ENCODE data around the gene SPARC.

Gene SPARC

GRCh38 chr5:151646334-151646733 is 40.4 kb downstream of the SPARC start:
- Histone ChIP-seq H3K4me3 (replicated peaks; ENCODE audit: insufficient read depth, low read length) (no peak overlapping the region), H3K27me3 (ENCODE audit: insufficient read depth, poor library complexity, severe bottlenecking) (peaks cover 4% of the 10 kb centered on the region), H3K27ac (replicated peaks) (no peak overlapping the region)
- no peak for DNase-seq (ENCODE audit: low read depth in 1 of 2, low spot score in 1 of 2)
- TF ChIP-seq GABPA (IDR thresholded peaks at IDR 0.05; ENCODE audit: low read depth): no peak
- TF ChIP-seq REST (IDR thresholded peaks at IDR 0.05; ENCODE audit: insufficient replicate concordance, low read depth): no peak
- no peak for TF ChIP-seq CTCF (IDR thresholded peaks at IDR 0.05; ENCODE audit: insufficient read depth, low read length)
- no peak for TF ChIP-seq SPI1 (IDR thresholded peaks at IDR 0.05; ENCODE audit: borderline replicate concordance, low read depth)
- TF ChIP-seq POLR2AphosphoS5 (IDR thresholded peaks at IDR 0.05; ENCODE audit: low read depth): no peak

- H3K27ac ChIP-seq (replicated peaks): no peak overlapping the region
- H3K4me3 ChIP-seq (replicated peaks; ENCODE audit: insufficient read depth, low read length): no peak overlapping the region
- no peak for DNase-seq (ENCODE audit: low read depth in 1 of 2, low spot score in 1 of 2)
- TF ChIP-seq REST (IDR thresholded peaks at IDR 0.05; ENCODE audit: insufficient replicate concordance, low read depth): no peak
- no peak for TF ChIP-seq GABPA (IDR thresholded peaks at IDR 0.05; ENCODE audit: low read depth)
- TF ChIP-seq CTCF (IDR thresholded peaks at IDR 0.05; ENCODE audit: insufficient read depth, low read length): no peak
- no peak for TF ChIP-seq SPI1 (IDR thresholded peaks at IDR 0.05; ENCODE audit: borderline replicate concordance, low read depth)
- no peak for TF ChIP-seq POLR2AphosphoS5 (IDR thresholded peaks at IDR 0.05; ENCODE audit: low read depth)
- H3K27me3 ChIP-seq (ENCODE audit: insufficient read depth, poor library complexity, severe bottlenecking): peaks cover 6% of the 10 kb centered on the region
These were observed 43.3 kb downstream of the SPARC start for GRCh38 chr5:151643388-151643787.

- no peak overlapping the region for H3K27ac ChIP-seq (replicated peaks)
- peaks cover 6% of the 10 kb centered on the region for H3K27me3 ChIP-seq (ENCODE audit: insufficient read depth, poor library complexity, severe bottlenecking)
- TF ChIP-seq POLR2AphosphoS5 (IDR thresholded peaks at IDR 0.05; ENCODE audit: low read depth): no peak
- no peak for TF ChIP-seq REST (IDR thresholded peaks at IDR 0.05; ENCODE audit: insufficient replicate concordance, low read depth)
- TF ChIP-seq CTCF (IDR thresholded peaks at IDR 0.05; ENCODE audit: insufficient read depth, low read length): no peak
- TF ChIP-seq GABPA (IDR thresholded peaks at IDR 0.05; ENCODE audit: low read depth): no peak
- TF ChIP-seq SPI1 (IDR thresholded peaks at IDR 0.05; ENCODE audit: borderline replicate concordance, low read depth): no peak
- no peak overlapping the region for H3K4me3 ChIP-seq (replicated peaks; ENCODE audit: insufficient read depth, low read length)
- no peak for DNase-seq (ENCODE audit: low read depth in 1 of 2, low spot score in 1 of 2)
These were observed 44.1 kb downstream of the SPARC start for GRCh38 chr5:151642472-151643140.

All from HL-60 (cell line).